Ureter (tissue), 1 donor: ENCODE data around the gene PTGER4. TPM values are rescaled to one million over a fixed set of nuclear protein-coding genes. Genes with fewer than 3 reads are reported as not detected.
"Not testable (repeated sequence)": the region's sequence is repeated elsewhere in the genome, so short reads cannot be mapped to it uniquely, and the experiment has no call there.

Source experiments
- DNase-seq: peaks from one replicate; pipeline ENCODE4 v3.0.0-alpha.2; 2020; ENCODE audit warnings: low spot score
- total RNA-seq: library from RNA; stranded (reverse); gene quantifications from one replicate; pipeline ENCODE4 v1.2.4, GENCODE V29; 2023
- donor health status: DM: yes; HTN: yes; CAD: no.

PTGER4 gene
- total RNA-seq, 1 donor from 2014 or later: 10.3 TPM

DNA sequence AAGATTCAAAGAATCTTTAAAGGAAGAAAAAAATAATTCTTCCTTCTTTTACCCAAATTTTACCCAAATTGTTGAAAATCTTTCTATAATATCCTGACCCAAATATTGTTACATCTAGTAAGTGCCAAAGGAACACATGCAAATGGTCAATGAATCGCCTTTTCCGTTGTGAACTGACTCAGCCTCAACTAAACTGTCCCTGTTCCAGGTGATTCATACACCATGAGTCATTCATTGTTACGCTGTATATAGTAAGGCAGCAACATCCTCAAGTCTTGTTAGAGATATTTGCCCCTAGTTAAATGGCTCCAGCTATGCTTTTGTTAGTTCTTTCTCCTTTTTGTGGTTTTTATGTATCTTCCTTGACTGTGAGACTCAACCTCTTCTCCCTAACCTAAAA lies 9.7 kb downstream of the PTGER4 start:
- no peak for DNase-seq

DNA sequence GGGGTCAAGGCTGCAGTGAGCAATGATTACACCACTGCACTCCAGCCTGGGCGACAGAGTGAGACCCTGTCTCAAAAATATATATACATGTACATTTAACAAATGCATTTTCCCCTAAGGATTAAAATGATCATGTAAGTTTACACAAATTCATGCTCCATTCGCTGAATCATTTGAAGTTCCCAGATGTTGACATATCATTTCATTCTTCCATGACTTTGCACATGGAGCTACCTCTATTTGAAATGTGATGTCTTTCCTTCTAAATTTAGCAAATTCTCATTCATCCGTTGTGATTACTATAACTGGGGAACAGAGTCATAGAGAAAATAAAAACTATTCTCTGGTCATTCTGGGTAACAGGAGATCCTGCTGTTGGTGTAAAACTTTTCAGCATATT lies 10.6 kb downstream of the PTGER4 start:
- no peak for DNase-seq

DNA sequence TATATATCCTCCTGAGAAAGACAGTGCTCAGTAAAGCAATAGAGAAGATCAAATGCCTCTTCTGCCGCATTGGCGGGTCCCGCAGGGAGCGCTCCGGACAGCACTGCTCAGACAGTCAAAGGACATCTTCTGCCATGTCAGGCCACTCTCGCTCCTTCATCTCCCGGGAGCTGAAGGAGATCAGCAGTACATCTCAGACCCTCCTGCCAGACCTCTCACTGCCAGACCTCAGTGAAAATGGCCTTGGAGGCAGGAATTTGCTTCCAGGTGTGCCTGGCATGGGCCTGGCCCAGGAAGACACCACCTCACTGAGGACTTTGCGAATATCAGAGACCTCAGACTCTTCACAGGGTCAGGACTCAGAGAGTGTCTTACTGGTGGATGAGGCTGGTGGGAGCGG lies 12.2 kb downstream of the PTGER4 start:
- no peak for DNase-seq

DNA sequence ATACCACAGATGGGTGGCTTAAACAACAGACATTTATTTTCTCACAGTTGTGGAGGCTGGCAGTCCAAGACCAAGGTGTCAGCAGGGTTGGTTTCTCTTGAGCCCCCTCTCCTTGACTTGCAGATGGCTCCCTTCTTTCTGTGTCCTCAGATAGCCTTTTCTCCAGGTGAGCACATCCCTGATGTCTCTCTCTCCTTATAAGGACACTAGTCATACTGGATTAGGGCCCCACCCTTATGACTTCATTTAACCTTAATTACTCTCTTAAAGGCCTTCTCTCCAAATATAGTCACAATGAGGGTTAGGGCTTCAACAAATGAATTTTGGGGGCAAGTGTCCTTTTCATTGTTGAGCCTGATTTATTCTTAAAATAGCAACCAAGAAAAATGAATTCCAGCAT lies 14.7 kb downstream of the PTGER4 start:
- DNase-seq: no peak

DNA sequence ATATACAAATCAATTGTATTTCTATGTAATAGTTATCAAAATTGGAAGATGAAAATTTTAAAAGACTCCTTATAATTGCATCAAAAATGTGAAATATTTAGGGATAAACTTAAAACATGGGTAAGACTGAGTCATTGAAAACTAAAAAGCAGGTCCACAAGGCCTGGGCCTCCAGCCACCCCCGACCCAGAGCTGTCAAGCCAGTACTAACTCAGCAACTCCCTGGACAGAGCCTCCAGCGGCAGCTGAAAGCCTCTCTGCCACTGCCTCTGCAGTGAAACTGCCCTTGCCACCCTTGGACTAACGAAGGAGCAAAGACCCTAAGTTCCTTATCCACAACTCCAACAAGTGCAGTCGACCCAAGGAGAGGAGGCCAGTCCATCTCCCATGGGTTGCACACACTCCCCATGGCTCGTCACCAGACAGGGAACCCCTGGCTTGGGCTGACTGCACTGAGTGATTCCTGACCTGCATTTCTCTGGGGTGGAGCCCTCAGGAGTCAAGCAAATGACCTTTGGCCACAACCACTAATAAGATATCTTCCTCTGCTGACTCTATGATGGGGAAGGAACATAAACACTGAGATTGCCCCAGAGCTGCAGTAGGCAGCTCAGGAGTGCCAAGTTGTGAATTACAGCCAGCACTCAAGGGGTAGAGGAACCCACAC lies 20.5 kb downstream of the PTGER4 start:
- DNase-seq: no peak

DNA sequence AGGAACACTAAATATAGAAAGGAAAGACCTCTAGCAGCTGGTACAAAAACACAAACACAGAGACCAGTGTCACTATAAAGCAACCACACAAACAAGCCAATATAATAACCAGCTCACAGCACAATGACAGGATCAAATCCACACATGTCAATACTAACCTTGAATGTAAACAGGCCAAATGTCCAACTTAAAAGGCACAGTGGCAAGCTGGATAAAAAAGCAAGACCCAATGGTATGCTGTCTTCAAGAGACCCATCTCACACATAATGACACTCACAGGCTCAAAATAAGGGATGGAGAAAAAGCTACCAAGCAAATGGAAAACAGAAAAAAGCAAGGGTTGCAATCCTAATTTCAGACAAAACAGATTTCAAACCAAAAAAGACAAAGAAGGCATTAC lies 22.3 kb downstream of the PTGER4 start:
- not testable (repeated sequence) for DNase-seq

DNA sequence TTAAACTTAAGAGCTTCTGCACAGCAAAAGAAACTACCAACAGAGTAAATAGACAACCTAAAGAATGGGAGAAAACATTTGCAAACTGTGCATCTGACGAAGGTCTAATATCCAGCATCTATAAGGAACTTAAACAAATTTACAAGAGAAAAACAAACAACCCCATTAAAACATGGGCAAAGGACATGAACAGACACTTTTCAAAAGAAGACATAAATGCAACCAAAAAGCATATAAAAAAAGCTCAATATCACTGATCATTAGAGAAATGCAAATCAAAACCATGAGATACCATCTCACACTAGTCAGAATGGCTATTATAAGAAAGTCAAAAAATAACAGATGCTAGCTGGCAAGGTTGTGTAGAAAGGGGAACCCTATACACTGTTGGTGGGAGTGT lies 25.8 kb downstream of the PTGER4 start:
- not testable (repeated sequence) for DNase-seq

DNA sequence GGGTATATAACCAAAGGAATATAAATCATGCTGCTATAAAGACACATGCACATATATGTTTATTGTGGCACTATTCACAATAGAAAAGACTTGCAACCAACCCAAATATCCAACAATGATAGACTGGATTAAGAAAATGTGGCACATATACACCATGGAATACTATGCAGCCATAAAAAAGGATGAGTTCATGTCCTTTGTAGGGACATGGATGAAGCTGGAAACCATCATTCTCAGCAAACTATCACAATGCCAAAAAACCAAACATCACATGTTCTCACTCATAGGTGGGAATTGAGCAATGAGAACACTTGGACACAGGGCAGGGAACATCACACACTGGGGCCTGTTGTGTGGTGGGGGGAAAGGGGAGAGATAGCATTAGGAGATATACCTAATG lies 30.9 kb downstream of the PTGER4 start:
- not testable (repeated sequence) for DNase-seq

DNA sequence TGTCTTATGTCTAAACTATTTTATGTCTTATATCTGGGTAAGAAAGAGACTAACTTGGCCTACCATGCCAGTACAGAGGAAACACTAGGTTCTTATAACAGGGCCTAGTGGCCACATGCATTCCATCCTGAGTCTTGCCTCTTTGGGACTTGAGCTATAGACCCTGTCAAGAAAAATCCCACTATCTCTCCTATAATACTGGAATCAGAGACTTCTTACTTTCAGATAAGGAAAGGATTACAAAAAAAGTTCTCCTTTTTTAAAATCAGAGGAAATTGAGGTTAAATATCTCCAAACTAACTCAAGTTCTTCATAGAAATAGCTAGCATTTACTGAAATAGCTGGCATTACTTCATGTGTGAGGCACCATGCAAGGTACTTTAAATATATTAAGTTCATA lies 34.3 kb downstream of the PTGER4 start:
- no peak for DNase-seq

DNA sequence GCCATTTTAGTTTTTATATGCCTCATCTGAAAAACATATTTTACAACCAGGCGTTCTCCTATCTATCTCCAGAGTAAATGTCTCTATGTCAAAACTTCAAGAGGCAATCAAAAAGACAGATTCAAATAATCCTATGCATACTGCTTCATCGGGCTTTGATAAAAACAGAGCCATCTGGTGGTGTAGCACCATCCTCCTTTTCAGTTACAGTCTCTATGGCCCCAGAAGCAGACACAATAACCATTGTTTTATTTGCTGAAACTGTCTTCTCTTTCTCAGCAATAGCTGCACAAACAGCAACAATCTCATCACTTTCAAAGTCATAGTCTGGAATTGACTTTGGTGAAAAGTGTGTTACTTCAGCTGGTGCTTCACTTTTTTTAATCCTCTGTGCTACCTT lies 36.3 kb downstream of the PTGER4 start:
- no peak for DNase-seq

DNA sequence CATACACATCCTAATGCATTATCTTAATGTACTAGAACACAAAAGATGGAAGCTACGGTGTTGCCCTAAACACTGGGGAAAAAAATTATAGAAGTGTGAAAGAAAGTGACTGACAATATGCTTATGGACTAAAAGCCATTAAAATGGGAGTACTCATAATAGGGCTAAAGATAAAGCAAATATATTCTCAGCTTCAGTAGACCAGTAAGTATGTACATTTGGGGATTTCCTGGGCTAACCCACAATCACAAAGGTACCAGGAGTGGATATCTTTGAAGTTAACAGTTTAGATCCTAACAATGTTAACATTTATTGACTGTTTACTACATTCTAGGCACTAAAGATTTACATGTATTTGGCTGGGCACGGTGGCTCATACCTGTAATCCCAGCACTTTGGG lies 36.9 kb downstream of the PTGER4 start:
- no peak for DNase-seq

DNA sequence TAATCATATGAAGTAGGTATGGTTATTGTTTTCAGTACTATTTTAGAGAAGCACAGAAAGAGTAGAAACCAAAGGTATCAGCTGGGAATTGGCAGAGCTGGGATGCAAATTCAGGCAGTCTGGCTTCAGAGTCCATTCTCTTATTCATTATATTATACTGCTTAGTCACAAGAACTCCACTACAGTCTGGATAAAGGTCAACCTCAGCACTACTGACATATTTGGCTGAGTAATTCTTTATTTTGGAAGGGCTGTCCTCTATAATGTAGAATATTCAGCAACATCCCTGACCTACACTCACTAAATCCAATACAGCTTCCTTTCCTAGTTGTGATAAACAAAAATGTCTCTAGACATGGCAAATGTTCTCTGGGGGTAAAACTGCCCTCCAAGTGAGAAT lies 37.6 kb downstream of the PTGER4 start:
- DNase-seq: no peak

DNA sequence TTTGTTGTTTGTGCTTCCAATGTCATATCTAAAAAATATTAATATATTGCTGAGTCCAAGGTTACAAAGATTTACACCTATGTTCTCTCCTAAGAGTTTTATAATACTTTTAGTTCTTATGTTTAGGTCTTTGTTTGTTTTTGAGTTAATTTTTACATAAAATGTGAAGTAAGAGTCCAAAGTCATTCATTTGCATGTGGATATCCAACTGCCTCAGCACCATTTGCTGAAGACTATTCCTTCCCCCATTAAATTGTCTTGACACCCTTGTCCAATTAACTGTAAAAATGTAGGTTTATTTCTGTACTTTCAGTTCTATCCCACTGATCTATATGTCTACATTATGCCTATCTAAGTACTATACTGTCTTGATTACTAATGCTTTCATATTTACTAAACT lies 40.4 kb downstream of the PTGER4 start:
- DNase-seq: no peak

DNA sequence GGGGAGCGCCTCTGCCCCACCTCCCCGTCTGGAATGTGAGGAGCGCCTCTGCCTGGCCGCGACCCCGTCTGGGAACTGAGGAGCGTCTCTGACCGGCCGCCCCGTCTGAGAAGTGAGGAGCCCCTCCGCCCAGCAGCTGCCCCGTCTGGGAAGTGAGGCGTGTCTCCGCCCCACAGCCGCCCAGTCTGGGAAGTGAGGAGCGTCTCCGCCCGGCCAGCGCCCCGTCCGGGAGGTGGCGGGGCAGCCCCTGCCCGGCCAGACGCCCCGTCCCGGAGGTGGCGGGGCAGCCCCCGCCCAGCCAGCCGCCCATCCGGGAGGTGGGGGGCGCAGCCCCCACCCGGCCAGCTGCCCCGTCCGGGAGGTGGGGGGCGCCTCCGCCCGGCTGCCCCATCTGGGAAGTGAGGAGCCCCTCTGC lies 42.8 kb downstream of the PTGER4 start:
- not testable (repeated sequence) for DNase-seq

DNA sequence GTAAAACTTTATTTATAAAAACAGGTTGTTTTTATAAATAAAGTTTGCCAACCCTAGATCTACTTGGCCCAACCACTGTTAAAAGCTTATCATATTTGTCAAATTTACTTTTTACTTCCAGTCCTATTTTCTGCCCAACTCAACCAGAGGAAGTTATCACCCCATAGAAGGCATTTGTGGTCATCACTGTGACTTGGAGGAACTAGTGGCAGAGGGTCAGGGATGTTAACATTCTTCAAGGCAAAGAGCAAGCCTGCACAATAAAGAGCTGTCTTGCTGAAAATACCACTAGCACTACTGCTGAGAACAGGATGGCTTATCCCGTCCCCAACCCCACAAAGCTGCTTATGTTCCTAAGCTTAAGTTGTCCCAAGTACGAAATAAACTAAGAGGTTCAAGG lies 53.7 kb downstream of the PTGER4 start:
- no peak for DNase-seq

DNA sequence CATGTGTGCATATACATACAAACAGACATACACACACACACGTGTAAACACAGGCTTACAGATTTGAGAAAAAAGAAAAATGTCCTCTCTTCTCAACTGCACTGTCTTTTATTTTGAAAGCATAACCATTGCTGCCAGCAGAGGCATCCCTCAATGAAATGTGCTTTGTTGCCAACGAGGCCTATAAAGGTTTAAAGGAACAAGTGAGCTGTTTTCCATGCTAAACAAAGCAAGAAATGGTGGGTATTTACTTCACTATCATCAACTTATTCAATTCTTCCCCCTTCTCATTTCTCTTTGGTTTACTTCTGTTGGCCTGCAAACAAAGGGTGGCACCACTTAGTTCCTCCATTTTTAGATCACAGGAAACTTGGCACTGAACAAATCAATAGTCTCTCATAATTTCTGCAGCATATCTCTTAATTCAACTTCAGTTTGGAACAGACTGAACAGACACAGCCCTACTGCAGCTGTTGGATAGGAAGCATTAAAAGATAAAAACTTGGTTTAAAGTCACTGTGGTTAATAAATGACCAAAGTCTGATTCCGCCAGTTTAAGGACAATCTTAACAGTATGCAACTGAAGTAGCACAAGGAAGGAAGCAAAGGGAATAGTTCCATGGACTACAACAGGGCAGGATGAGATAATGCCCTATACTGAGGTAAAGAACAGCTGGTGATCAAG lies 54.3 kb downstream of the PTGER4 start:
- DNase-seq: no peak

DNA sequence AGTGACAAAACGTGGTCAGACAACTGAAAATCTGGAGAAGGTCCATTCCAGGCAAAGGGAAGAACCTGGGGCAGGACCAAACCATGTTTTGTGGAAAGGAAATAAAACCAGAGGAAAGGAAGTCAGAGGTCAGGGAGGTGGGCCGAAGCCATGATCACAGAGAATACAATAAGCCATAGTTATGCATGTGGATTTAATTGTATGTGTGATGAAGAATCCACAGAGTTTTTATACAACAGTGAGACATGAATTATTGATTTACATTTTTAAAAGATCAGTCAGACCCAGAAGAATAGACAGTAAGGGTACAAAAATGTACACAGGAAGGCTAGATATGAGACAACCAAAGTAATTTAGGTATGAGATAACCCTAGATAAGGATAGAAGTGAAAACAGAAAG lies 55.3 kb downstream of the PTGER4 start:
- no peak for DNase-seq

DNA sequence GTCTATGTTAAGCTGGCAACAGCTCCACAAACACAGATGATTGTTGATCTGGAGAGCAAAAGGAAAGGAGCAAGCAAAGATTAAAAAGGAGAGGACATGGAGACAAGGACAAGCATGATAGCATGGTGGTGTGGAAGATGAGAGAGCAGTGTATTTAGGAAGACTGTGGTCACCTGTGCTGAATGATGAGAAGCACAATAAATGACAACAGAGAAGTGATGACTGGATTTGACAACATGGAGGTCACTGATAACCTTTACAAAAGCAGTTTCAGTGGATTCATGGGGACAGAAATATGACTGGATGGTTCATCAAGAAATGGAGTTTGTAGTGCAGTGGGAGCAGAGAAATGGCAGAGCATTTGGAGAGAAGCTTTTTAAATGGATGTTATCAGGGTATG lies 55.9 kb downstream of the PTGER4 start:
- DNase-seq: no peak

DNA sequence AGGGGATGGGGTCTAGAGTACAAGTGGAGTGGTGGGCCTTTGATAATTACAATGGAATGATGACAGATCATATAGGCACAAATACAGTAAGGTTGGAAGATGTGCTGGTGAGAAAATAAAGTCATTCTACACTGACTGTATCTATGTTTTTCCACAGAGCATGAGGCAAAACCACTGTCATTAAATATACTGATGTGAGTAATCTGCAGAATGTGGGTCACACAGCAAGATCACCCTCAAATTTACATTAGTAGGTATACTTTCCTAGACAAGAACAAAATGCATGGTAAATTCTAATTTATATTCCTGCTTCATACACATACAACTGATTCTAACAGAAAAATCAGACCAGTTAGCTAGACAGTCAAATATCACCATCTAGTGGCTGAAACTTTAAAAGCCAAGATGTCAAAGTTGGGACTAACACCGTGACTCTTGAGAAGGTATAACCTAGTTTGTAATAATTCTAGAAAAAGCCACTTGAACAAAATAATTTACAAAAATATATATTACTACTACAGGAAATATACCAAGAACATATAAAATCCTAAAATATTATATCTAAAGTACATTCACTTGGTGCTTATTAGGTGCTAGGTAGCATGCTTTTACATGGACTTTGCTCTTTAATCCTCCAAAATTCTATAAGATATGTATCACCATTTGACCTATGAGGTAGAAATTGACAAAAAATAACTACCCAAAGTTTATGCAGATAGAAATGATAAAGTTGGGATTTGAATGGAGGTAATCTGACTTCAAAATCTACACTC lies 56.6 kb downstream of the PTGER4 start:
- DNase-seq: no peak

DNA sequence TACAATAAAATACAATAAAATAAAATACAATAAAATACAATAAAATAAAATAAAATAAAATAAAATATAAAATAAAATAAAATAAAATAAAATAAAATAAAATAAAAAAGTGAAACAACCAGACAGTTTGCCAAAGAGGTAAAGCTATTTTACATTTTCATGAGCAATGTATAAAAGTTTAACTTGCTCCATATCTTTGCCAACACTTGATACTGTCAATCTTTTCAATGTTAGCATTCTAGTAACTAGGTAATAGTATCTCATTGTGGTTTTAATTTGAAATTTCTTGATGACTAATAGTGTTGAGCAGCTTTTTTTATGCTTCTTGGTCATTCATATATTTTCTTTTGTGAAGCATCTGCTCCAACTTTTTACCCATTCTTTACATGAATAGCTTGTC lies 58.8 kb downstream of the PTGER4 start:
- DNase-seq: no peak
